Thoracic aorta (tissue), 2 donors: ENCODE measurements around the gene RNF222. TPM values are rescaled to one million over a fixed set of nuclear protein-coding genes. Genes with fewer than 3 reads are reported as not detected.
"Not testable (repeated sequence)": the region's sequence is repeated elsewhere in the genome, so short reads cannot be mapped to it uniquely, and the experiment has no call there.

Source experiments
- ATAC-seq: fragments of 150-250 bp; one replicate; pipeline ENCODE4 v1.8.0; 2017; ENCODE audit warnings: low read depth; ENCODE audit not compliant: insufficient number of reproducible peaks, low FRiP score
- DNase-seq: peaks from one replicate; pipeline ENCODE4 v3.0.0-alpha.2; 2020; ENCODE audit warnings: low spot score
- H3K27ac ChIP-seq, 2 donors: fragments of 200-600 bp; sonication (generic); 1 replicate in 1 of 2; 2 replicates in 1 of 2; pipeline ENCODE4 v1.5.1; 2016; ENCODE audit warnings: mild to moderate bottlenecking in 2 of 2, moderate library complexity in 2 of 2
- H3K27me3 ChIP-seq: fragments of 200-600 bp; sonication (generic); replicated peaks from 2 replicates; pipeline ENCODE4 v1.6.0; 2016; ENCODE audit warnings: mild to moderate bottlenecking; ENCODE audit not compliant: insufficient read depth
- H3K36me3 ChIP-seq: fragments of 200-600 bp; sonication (generic); one replicate; pipeline ENCODE4 v1.5.1; 2016
- H3K4me1 ChIP-seq, 2 donors: fragments of 200-600 bp; sonication (generic); 1 replicate in 1 of 2; 2 replicates in 1 of 2; pipeline versions ENCODE4 v1.5.1 to v1.6.0; 2016; ENCODE audit warnings: low read depth in 2 of 2, mild to moderate bottlenecking in 1 of 2; ENCODE audit not compliant: control insufficient read depth in 1 of 2
- H3K4me3 ChIP-seq: fragments of 200-600 bp; sonication (generic); 2 replicates; pipeline ENCODE4 v1.5.1; 2016; ENCODE audit warnings: mild to moderate bottlenecking
- H3K9me3 ChIP-seq: fragments of 200-600 bp; sonication (generic); 2 replicates; pipeline ENCODE4 v1.5.1; 2016
- CTCF ChIP-seq: fragments of 200-600 bp; sonication (generic); IDR thresholded peaks from one replicate; pipeline ENCODE4 v1.5.1; 2019; ENCODE audit warnings: antibody characterized with exemption
- total RNA-seq, 2 donors: library from RNA; depleted of rRNA; stranded (reverse); fragments of >200 nt; gene quantifications; one replicate each; pipeline versions ENCODE4 v1.1.0 to v1.2.3, GENCODE V29; 2016

Gene RNF222
- total RNA-seq, 2 donors from 2014 or later: 0.56 TPM; not detected in 1

- Histone ChIP-seq H3K4me3 (peak overlapping the region; percentile 84), H3K27me3 (no peaks in the 10 kb centered on the region), H3K27ac (peak overlapping the region; percentile 64 to 69), H3K4me1 (peaks cover 7 to 20% of the 10 kb centered on the region in 2 donors), H3K36me3 (peaks cover 24% of the 10 kb centered on the region), H3K9me3 (no peaks in the 10 kb centered on the region)
- TF ChIP-seq CTCF: no peak
- DNase-seq (no peak), ATAC-seq (no peak)
Measured at GRCh38 chr17:8375738-8376259, 21.8 kb downstream of the RNF222 start.

DNA sequence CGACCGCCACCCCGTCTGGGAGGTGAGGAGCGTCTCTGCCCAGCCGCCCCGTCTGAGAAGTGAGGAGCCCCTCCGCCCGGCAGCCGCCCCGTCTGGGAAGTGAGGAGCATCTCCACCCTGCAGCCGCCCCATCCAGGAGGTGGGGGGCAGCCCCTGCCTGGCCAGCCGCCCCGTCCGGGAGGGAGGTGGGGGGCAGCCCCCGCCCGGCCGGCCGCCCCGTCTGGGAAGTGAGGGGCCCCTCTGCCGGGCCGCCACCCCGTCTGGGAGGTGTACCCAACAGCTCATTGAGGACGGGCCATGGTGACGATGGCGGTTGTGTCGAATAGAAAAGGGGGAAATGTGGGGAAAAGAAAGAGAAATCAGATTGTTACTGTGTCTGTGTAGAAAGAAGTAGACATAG lies 23.8 kb downstream of the RNF222 start:
- not testable (repeated sequence) for ATAC-seq

DNA sequence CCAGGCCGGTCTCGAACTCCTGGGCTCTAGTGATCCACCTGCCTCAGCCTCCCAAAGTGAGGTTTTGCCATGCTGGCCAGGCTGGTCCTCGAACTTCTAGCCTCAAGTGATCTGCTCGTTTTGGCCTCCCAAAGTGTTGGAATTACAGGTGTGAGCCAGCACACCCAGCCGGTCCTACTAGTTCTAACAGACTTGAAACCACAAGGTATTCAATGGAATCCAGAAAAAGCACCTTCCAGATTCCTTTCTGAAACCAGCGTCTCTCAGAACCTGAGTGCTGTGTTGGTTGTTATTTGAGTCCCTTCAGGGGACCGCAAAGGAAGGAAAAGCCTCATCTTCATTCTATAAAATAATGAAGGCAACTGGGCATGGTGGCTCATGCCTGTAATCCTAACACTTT lies 25.2 kb downstream of the RNF222 start:
- no peak for TF ChIP-seq CTCF
- H3K27me3 ChIP-seq: no peaks in the 10 kb centered on the region

More for the DNA sequence above, 23.8 kb downstream of the RNF222 start:
- not testable (repeated sequence) for H3K9me3 ChIP-seq, H3K27ac ChIP-seq, H3K4me3 ChIP-seq, DNase-seq, H3K27me3 ChIP-seq
- H3K4me1 ChIP-seq: peaks cover 7 to 11% of the 10 kb centered on the region in 2 donors
- peaks cover 20% of the 10 kb centered on the region for H3K36me3 ChIP-seq

GRCh38 chr17:8371786-8372185 lies 25.8 kb downstream of the RNF222 start:
- peaks cover 13% of the 10 kb centered on the region for H3K36me3 ChIP-seq
- H3K4me3 ChIP-seq: no peak overlapping the region
- ATAC-seq (no peak), DNase-seq (no peak)
- no peaks in the 10 kb centered on the region for H3K9me3 ChIP-seq
- TF ChIP-seq CTCF: no peak
- no peak overlapping the region for H3K27ac ChIP-seq
- H3K27me3 ChIP-seq: no peaks in the 10 kb centered on the region
- peaks cover 7 to 11% of the 10 kb centered on the region in 2 donors for H3K4me1 ChIP-seq

More for the DNA sequence above, 25.2 kb downstream of the RNF222 start:
- no peak overlapping the region for H3K4me3 ChIP-seq
- no peak overlapping the region for H3K27ac ChIP-seq
- H3K9me3 ChIP-seq: no peaks in the 10 kb centered on the region
- peaks cover 13% of the 10 kb centered on the region for H3K36me3 ChIP-seq
- no peak for ATAC-seq
- DNase-seq: no peak
- H3K4me1 ChIP-seq: peaks cover 7 to 11% of the 10 kb centered on the region in 2 donors

- Histone ChIP-seq H3K27ac (no peak overlapping the region), H3K36me3 (peaks cover 13% of the 10 kb centered on the region), H3K4me1 (no peaks in the 10 kb centered on the region), H3K4me3 (no peak overlapping the region), H3K9me3 (no peaks in the 10 kb centered on the region), H3K27me3 (no peaks in the 10 kb centered on the region)
- no peak for TF ChIP-seq CTCF
- DNase-seq (no peak), ATAC-seq (no peak)
Measured at GRCh38 chr17:8369944-8370343, 27.7 kb downstream of the RNF222 start.

DNA sequence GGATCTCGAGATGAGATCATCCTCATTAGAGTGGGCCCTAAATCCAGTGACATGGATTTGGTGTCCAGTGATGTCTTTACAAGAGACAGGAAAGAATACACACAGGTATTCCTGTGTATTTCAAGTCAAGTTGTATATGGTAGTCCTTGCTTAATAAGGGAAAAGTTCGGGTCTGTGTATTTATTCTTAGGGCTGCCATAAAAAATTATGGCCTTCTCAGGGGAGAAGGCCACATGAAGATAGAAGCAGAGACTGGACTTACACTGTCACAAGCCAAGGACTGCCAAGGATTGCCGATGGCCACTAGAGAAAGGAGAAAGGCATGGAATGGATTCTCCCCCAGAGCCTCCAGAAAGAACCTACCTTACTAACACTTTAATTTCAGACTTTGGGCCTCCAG lies 29.4 kb downstream of the RNF222 start:
- TF ChIP-seq CTCF: no peak
- ATAC-seq: no peak
- H3K4me1 ChIP-seq: no peaks in the 10 kb centered on the region
- DNase-seq: no peak
- H3K36me3 ChIP-seq: peaks cover 17% of the 10 kb centered on the region
- H3K27me3 ChIP-seq: no peaks in the 10 kb centered on the region
- no peaks in the 10 kb centered on the region for H3K9me3 ChIP-seq
- no peak overlapping the region for H3K4me3 ChIP-seq
- H3K27ac ChIP-seq: no peak overlapping the region
